Esophagus squamous epithelium (tissue), 4 donors: ENCODE measurements around the gene UCKL1.

ENCODE experiments used
- POLR2A ChIP-seq, 4 donors: fragments of 450-650 bp; IDR thresholded peaks; one replicate each; pipeline ENCODE4 v1.6.1; 2017; ENCODE audit warnings: antibody characterized with exemption in 4 of 4, mild to moderate bottlenecking in 4 of 4, moderate library complexity in 3 of 4
- TF ChIP-seq, protein P1 (sequence below), 6 experiments: fragments of 450-650 bp in 4 of 6; fragments of 200-600 bp in 2 of 6; sonication (generic) in 2 of 6; IDR thresholded peaks; one replicate each; pipeline ENCODE4 v1.5.1; 2016 to 2019; ENCODE audit warnings: antibody characterized with exemption in 6 of 6, mild to moderate bottlenecking in 4 of 6, moderate library complexity in 4 of 6

DNA sequence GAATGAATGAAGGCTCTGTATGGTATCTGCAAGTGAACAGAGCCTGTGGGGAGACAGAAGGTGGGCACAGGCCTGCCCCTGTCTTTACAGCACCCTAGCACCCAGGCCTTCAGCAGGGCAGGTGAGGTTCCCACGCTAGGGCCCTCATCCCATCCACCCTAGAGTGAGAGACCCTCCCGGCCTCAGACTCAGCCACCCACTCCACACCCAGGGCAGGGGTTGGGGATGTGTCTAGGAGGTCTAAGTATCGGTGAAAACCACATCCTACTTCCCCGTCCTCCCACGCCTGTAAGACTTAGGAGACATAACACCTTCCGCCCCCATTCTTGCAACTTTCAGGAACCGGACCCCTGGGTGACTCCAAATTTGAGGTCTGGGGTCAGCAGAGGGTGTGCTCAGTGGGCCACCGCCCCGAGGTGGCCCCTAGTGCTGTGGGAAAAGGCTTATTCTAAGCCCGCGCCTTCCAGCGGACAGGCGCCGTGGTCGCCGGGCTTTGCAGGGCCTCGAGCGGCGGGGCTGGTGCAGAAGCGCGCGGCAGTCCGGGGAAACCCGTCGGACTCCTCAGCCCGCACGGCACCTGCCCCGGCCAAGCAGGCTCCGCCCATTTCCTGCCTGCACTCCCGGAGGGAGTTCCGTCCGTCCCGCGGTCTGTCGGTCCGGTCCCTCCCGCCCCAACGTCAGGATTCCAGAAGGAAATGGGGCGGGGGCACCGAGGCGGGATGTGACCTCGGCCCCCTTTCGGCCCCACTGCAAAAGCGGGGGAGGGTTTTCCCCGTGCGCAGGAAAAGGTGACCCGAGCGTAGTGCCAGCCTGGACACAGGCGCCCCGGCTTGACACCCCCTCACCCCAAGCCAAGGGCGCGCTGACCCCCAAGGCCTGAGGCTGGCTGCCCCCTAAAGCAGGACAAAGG lies 22.4 kb upstream of the UCKL1 start:
- TF ChIP-seq, protein P1, sequence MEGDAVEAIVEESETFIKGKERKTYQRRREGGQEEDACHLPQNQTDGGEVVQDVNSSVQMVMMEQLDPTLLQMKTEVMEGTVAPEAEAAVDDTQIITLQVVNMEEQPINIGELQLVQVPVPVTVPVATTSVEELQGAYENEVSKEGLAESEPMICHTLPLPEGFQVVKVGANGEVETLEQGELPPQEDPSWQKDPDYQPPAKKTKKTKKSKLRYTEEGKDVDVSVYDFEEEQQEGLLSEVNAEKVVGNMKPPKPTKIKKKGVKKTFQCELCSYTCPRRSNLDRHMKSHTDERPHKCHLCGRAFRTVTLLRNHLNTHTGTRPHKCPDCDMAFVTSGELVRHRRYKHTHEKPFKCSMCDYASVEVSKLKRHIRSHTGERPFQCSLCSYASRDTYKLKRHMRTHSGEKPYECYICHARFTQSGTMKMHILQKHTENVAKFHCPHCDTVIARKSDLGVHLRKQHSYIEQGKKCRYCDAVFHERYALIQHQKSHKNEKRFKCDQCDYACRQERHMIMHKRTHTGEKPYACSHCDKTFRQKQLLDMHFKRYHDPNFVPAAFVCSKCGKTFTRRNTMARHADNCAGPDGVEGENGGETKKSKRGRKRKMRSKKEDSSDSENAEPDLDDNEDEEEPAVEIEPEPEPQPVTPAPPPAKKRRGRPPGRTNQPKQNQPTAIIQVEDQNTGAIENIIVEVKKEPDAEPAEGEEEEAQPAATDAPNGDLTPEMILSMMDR (IDR thresholded peaks at IDR 0.05): no peak
- TF ChIP-seq POLR2A (IDR thresholded peaks at IDR 0.05): peak in 2 of 4 donors; percentile 24 to 27
